Measurements from ENCODE around the gene HIPK4. TPM values are rescaled to one million over a fixed set of nuclear protein-coding genes. Genes with fewer than 3 reads are reported as not detected.

Gene HIPK4
- total RNA-seq, 1 experiment from 2014 or later, result 0.74 TPM

GRCh38 chr19:40388481-40388880 is 1.5 kb downstream of the HIPK4 start:
- no peaks in the 10 kb centered on the region for H3K27me3 ChIP-seq (ENCODE audit: insufficient read depth, low read length)
- H3K9ac ChIP-seq (ENCODE audit: low read length), result no peak overlapping the region
- ChIA-PET CTCF (no interaction called here), POLR2A (interaction anchor here (0.6 kb wide), 1 partner anchor 82 kb away, joined by 3 read pairs; no protein-coding TSS in a partner anchor), RAD21 (ENCODE audit: low non-redundant PET in 1 of 2, low total read pairs in 2 of 2, uncharacterized antibody in 2 of 2, unreplicated experiment in 2 of 2) (no interaction called here)
- TF ChIP-seq ELF1 (IDR thresholded peaks at IDR 0.05; ENCODE audit: borderline replicate concordance, low read depth) (no peak), REST (IDR thresholded peaks at IDR 0.05; ENCODE audit: low read depth) (no peak), JUND (IDR thresholded peaks at IDR 0.05) (no peak), POLR2A (IDR thresholded peaks at IDR 0.05; ENCODE audit: borderline replicate concordance, extremely low read depth, insufficient read depth, insufficient read length) (no peak), SP1 (IDR thresholded peaks at IDR 0.05; ENCODE audit: low read depth) (no peak), CEBPB (IDR thresholded peaks at IDR 0.05; ENCODE audit: low read depth) (no peak), RAD21 (IDR thresholded peaks at IDR 0.05; ENCODE audit: low read depth) (no peak), SRF (IDR thresholded peaks at IDR 0.05; ENCODE audit: low read depth) (no peak), ZFX (IDR thresholded peaks at IDR 0.05) (no peak), ZNF274 (IDR thresholded peaks at IDR 0.05; ENCODE audit: low read depth, low read length) (no peak), EZH2 (IDR thresholded peaks at IDR 0.05) (no peak), YY1 (IDR thresholded peaks at IDR 0.05; ENCODE audit: extremely low read depth, insufficient replicate concordance, low read depth, low read length) (no peak), EZH2phosphoT487 (IDR thresholded peaks at IDR 0.05; ENCODE audit: borderline replicate concordance) (no peak), EGR1 (IDR thresholded peaks at IDR 0.05; ENCODE audit: low read depth) (no peak), TCF7L2 (IDR thresholded peaks at IDR 0.05; ENCODE audit: borderline replicate concordance, extremely low read depth, insufficient read depth, insufficient read length) (no peak), ZBTB33 (IDR thresholded peaks at IDR 0.05; ENCODE audit: extremely low read depth, insufficient replicate concordance, low read length) (no peak), MAX (IDR thresholded peaks at IDR 0.05) (no peak)
- TF ChIP-seq, protein P1, sequence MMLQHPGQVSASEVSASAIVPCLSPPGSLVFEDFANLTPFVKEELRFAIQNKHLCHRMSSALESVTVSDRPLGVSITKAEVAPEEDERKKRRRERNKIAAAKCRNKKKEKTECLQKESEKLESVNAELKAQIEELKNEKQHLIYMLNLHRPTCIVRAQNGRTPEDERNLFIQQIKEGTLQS (IDR thresholded peaks at IDR 0.05), result no peak
- TF ChIP-seq, protein P2, sequence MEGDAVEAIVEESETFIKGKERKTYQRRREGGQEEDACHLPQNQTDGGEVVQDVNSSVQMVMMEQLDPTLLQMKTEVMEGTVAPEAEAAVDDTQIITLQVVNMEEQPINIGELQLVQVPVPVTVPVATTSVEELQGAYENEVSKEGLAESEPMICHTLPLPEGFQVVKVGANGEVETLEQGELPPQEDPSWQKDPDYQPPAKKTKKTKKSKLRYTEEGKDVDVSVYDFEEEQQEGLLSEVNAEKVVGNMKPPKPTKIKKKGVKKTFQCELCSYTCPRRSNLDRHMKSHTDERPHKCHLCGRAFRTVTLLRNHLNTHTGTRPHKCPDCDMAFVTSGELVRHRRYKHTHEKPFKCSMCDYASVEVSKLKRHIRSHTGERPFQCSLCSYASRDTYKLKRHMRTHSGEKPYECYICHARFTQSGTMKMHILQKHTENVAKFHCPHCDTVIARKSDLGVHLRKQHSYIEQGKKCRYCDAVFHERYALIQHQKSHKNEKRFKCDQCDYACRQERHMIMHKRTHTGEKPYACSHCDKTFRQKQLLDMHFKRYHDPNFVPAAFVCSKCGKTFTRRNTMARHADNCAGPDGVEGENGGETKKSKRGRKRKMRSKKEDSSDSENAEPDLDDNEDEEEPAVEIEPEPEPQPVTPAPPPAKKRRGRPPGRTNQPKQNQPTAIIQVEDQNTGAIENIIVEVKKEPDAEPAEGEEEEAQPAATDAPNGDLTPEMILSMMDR (IDR thresholded peaks at IDR 0.05 in 2 of 3, conservative IDR thresholded peaks at IDR 0.05 in 1 of 3; ENCODE audit: borderline replicate concordance in 1 of 3, insufficient read depth in 1 of 3, low read depth in 2 of 3, low read length in 2 of 3), result no peak
- intact Hi-C loops (cut with micrococcal nuclease), result no loop called here
- no peaks in the 10 kb centered on the region for H3K9me3 ChIP-seq (ENCODE audit: control insufficient read depth in 1 of 2, insufficient read depth in 1 of 2, low read depth in 1 of 2, low read length in 2 of 2)
- ATAC-seq, result no peak
- no TSS peak for BruUV-seq (replicated peaks)
- no peaks in the 10 kb centered on the region for H3K9me2 ChIP-seq (ENCODE audit: insufficient read depth)
- no peaks in the 10 kb centered on the region for H3K79me2 ChIP-seq (ENCODE audit: insufficient read depth, low read length)
- H3K36me3 ChIP-seq (ENCODE audit: control insufficient read depth in 1 of 2, insufficient read depth in 2 of 2, low read length in 2 of 2), result no peaks in the 10 kb centered on the region
- no peak overlapping the region for H2AFZ ChIP-seq (ENCODE audit: low read depth, low read length, poor library complexity, severe bottlenecking)
- H3K4me2 ChIP-seq (ENCODE audit: low read length), result no peak overlapping the region
- H3K27ac ChIP-seq (ENCODE audit: low read depth, low read length), result no peak overlapping the region; the same call in 1 of the 2 replicates
- H3K4me3 ChIP-seq (replicated peaks in 1 of 2; ENCODE audit: low read depth in 1 of 2, low read length in 2 of 2), result no peak overlapping the region
- DNase-seq (ENCODE audit: low read depth, low spot score), result no peak
- no peaks in the 10 kb centered on the region for H4K20me1 ChIP-seq (ENCODE audit: insufficient read depth)
- peaks cover 15 to 16% of the 10 kb centered on the region in 2 experiments for H3K4me1 ChIP-seq (ENCODE audit: control insufficient read depth in 1 of 2, insufficient read depth in 2 of 2, low read length in 2 of 2)

All from HCT116 (cell line).